Thyroid gland (tissue), 4 donors: ENCODE measurements around the gene MYH10.

Source experiments
- POLR2A ChIP-seq, 2 donors: fragments of 450-650 bp; IDR thresholded peaks; one replicate each; pipeline ENCODE4 v1.6.1; 2017; ENCODE audit warnings: antibody characterized with exemption in 2 of 2, mild to moderate bottlenecking in 2 of 2, moderate library complexity in 1 of 2
- TF ChIP-seq, protein P1 (sequence below), 6 experiments: fragments of 200-600 bp in 3 of 6; fragments of 450-650 bp in 3 of 6; sonication (generic) in 3 of 6; IDR thresholded peaks; one replicate each; pipeline ENCODE4 v1.5.1; 2016 to 2019; ENCODE audit warnings: antibody characterized with exemption in 6 of 6, mild to moderate bottlenecking in 2 of 6, inconsistent platforms in 1 of 6, moderate library complexity in 1 of 6

DNA sequence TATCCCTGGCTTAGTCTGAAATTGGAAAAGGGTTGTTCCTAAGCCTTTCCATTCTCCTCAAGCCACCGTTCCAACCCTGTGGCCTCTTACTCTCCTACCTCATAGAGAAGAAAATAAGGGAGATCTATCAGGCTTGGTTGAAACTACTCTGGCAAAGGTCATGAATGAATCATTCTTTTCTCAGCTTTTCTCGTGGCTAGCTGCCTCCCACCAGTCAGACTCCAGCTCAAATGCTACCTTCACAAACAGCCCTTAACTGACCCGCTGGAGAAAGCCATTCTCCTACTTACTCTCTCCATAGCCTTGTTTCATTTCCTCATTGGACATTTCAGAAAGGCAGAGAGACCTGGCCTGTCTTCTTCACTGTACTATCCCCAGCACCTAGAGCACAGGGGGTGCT is 8.9 kb downstream of the MYH10 start:
- TF ChIP-seq, protein P1, sequence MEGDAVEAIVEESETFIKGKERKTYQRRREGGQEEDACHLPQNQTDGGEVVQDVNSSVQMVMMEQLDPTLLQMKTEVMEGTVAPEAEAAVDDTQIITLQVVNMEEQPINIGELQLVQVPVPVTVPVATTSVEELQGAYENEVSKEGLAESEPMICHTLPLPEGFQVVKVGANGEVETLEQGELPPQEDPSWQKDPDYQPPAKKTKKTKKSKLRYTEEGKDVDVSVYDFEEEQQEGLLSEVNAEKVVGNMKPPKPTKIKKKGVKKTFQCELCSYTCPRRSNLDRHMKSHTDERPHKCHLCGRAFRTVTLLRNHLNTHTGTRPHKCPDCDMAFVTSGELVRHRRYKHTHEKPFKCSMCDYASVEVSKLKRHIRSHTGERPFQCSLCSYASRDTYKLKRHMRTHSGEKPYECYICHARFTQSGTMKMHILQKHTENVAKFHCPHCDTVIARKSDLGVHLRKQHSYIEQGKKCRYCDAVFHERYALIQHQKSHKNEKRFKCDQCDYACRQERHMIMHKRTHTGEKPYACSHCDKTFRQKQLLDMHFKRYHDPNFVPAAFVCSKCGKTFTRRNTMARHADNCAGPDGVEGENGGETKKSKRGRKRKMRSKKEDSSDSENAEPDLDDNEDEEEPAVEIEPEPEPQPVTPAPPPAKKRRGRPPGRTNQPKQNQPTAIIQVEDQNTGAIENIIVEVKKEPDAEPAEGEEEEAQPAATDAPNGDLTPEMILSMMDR (IDR thresholded peaks at IDR 0.05) = no peak
- TF ChIP-seq POLR2A (IDR thresholded peaks at IDR 0.05) = no peak
